H1 (cell line): ENCODE results near the gene TUBB2B. TPM values are rescaled to one million over a fixed set of nuclear protein-coding genes. Genes with fewer than 3 reads are reported as not detected.

Experiments used
- CHD7 ChIP-seq: fragments of 300-600 bp; sonication (generic); IDR thresholded peaks from 2 replicates; pipeline ENCODE4 v1.7.1; 2012; ENCODE audit warnings: low read length, moderate library complexity, mild to moderate bottlenecking, inconsistent platforms; ENCODE audit not compliant: insufficient replicate concordance
- NRF1 ChIP-seq: IDR thresholded peaks from 2 replicates; pipeline ENCODE4 v1.6.1; 2011; ENCODE audit warnings: mild to moderate bottlenecking, low read depth, low read length, improper control_type of control experiment
- SP4 ChIP-seq: IDR thresholded peaks from 2 replicates; pipeline ENCODE4 v1.6.1; 2012; ENCODE audit warnings: low read length, inconsistent platforms
- polyA plus RNA-seq, 7 experiments: library from polyadenylated mRNA; depleted of rRNA in 3 of 7; stranded (reverse) in 5 of 7; unstranded in 2 of 7; fragments of >200 nt in 5 of 7; fragments of 200-250 nt in 2 of 7; gene quantifications; 1 replicate in 5 of 7; 2 replicates in 1 of 7; 4 replicates in 1 of 7; pipeline versions ENCODE4 v1.2.1 to v1.2.3, GENCODE V29; 2011 to 2013; ENCODE audit warnings: missing spikeins in 2 of 7, mixed read lengths in 2 of 7
- total RNA-seq: library from RNA; stranded (reverse); fragmentation: NEBNext Ultra II Directional; extraction: Animal tissue kit (Norgen Biotek cat#: 25700); gene quantifications from 2 replicates; pipeline ENCODE4 v1.2.1, GENCODE V29; 2021

TUBB2B gene
- total and polyA plus RNA-seq, 2 of the 8 experiments (the other 6 are each of a cell fraction or from before 2014, with no cell fraction given) = 612 to 722 TPM

GRCh38 chr6:3270258-3270657 is 42.8 kb upstream of the TUBB2B start (continued):
- TF ChIP-seq SP4 (no peak), NRF1 (no peak), CHD7 (no peak)
